Suprapubic skin (tissue), 4 donors: ENCODE results near the gene ALOX12.

ENCODE experiments used
- POLR2A ChIP-seq, 2 donors: fragments of 450-650 bp; IDR thresholded peaks; one replicate each; pipeline ENCODE4 v1.6.1; 2017; ENCODE audit warnings: antibody characterized with exemption in 2 of 2, mild to moderate bottlenecking in 2 of 2, moderate library complexity in 2 of 2
- POLR2AphosphoS5 ChIP-seq, 3 donors: sonication (generic); formaldehyde crosslinking; IDR thresholded peaks; one replicate each; pipeline ENCODE4 v1.6.1; 2017; ENCODE audit warnings: antibody characterized with exemption in 3 of 3
- TF ChIP-seq, protein P1 (sequence below), 2 donors: fragments of 200-600 bp in 1 of 2; fragments of 450-650 bp in 1 of 2; sonication (generic) in 1 of 2; IDR thresholded peaks; one replicate each; pipeline ENCODE4 v1.5.1; 2016 to 2019; ENCODE audit warnings: antibody characterized with exemption in 2 of 2, mild to moderate bottlenecking in 1 of 2, moderate library complexity in 1 of 2

DNA sequence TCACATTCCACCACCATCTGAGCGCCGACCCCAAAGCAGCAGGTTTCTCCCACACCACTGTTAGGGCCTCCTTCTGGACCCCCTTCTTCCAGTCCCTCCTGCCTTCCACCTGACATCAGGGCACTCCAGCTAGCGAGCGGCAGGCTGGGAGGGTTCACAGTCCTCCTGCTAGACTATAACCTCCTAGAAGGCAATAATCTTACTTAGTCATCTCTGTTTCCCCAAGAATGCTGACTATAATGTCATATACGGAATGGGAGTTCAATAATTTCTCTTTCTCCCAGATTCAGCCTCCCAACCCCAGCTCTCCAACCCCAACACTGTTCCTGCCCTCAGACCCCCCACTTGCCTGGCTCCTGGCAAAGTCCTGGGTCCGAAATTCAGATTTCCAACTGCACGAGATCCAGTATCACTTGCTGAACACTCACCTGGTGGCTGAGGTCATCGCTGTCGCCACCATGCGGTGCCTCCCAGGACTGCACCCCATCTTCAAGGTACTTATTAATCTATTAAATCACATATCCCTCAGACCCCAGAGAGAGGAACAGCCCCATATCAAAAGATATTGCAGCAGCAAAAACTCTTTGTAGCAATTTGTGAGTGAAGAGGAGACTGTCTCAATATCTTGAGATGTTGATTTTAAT lies 5.6 kb downstream of the ALOX12 start:
- TF ChIP-seq, protein P1, sequence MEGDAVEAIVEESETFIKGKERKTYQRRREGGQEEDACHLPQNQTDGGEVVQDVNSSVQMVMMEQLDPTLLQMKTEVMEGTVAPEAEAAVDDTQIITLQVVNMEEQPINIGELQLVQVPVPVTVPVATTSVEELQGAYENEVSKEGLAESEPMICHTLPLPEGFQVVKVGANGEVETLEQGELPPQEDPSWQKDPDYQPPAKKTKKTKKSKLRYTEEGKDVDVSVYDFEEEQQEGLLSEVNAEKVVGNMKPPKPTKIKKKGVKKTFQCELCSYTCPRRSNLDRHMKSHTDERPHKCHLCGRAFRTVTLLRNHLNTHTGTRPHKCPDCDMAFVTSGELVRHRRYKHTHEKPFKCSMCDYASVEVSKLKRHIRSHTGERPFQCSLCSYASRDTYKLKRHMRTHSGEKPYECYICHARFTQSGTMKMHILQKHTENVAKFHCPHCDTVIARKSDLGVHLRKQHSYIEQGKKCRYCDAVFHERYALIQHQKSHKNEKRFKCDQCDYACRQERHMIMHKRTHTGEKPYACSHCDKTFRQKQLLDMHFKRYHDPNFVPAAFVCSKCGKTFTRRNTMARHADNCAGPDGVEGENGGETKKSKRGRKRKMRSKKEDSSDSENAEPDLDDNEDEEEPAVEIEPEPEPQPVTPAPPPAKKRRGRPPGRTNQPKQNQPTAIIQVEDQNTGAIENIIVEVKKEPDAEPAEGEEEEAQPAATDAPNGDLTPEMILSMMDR (IDR thresholded peaks at IDR 0.05) = peak; percentile 15 to 52
- no peak for TF ChIP-seq POLR2A (IDR thresholded peaks at IDR 0.05)
- no peak for TF ChIP-seq POLR2AphosphoS5 (IDR thresholded peaks at IDR 0.05)
